GM19438 (cell line): ENCODE measurements around the gene CRYBG1.

Experiments
- ATAC-seq: cut with Tn5 transposase; IDR thresholded peaks from one replicate; pipeline ENCODE4 v1.9.1; 2021; ENCODE audit warnings: low read depth; ENCODE audit not compliant: unreplicated experiment

Gene CRYBG1

DNA sequence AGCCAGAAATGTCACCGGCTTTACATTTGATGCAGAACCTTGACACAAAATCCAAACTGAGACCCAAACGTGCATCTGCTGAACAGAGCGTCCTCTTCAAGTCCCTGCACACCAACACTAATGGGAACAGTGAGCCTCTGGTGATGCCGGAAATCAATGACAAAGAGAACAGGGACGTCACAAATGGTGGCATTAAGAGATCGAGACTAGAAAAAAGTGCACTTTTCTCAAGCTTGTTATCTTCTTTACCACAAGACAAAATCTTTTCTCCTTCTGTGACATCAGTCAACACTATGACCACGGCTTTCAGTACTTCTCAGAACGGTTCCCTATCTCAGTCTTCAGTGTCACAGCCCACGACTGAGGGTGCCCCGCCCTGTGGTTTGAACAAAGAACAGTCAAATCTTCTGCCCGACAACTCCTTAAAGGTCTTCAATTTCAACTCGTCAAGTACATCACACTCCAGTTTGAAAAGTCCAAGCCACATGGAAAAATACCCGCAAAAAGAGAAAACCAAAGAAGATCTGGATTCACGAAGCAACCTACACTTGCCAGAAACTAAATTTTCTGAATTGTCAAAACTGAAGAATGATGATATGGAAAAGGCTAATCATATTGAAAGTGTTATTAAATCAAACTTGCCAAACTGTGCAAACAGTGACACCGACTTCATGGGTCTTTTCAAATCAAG is 160.3 kb downstream of the CRYBG1 start:
- ATAC-seq: peak; percentile 57

DNA sequence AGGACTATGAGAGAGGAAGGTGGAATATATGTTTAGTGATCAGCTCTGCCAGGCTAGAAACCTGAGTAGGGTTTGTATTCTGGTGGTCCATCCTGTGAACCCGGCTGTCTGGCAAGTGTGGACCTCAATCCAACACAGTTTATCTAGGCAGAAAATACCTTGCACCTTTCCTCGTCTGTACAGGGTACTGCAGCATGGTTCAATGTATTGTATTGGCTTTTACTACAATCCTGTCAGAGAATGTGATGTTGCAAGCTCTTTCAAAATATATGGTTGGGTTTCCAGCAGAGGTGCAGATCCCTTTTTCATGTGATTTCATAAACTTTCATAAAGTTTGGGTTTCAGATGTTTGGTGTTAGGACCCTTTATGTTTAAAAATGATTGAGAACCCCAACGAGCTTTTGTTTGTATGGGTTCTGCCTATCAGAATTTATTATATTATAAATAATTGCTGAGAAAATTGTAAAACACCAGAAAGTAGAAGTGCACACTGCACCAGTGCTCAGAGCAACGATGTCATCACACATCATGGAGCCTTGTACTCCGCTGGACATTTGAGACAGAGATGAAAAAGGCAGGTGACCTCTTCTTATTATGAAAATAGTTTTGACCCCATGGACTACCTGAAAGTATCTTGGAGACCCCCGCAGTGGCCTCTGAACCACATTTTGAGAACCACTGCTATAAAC is 162.2 kb downstream of the CRYBG1 start:
- no peak for ATAC-seq

DNA sequence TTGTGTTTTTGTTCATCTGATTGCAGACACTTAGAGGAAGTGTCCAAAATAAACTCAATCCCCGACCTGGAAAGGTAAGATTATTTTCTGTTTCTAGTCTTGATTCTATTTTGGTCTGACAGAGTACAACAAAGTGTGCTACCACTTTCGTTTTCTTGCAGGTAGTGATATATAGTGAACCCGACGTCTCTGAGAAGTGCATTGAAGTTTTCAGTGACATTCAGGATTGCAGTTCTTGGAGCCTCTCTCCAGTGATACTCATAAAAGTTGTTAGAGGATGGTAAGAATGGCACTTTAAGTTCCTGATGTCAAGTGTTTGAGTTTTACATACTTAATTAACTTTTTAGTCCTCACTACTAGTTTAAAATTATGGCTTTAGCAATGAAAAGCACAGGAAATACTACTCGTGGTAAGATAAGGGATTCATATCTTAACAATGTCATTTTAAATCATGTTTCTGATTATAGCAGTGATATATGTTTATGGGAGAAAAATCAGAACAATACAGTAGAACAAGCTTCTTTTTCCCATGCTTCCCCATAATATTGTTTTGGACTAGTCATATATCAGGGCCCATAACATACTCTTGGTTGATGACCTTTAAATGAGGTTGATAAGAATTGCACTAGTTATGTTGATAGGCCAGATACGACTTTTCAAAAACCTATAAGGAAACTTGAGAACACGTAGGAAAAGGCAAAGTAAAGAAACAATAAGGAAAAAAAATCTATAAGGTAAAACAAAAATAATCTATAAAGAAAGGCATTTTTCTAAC is 164.8 kb downstream of the CRYBG1 start:
- ATAC-seq: peak; percentile 32

DNA sequence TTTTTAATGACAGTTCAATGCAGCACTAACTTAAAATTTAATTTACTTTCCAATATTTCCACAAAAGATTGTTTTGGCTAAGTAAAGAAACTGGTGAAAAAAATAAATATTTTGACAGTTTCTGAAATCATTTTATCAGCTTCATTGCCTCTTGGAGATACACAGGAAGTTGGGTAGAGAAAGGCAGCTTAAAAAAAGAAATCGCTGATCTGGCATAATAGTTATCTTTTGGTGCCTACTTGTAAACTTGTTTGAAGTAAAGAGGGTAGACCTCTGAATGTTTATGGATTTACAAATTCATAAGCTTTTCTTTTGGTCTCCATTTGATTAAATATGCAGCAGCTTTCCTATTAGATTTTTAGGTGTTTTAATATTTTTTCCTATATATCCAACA is 165.4 kb downstream of the CRYBG1 start:
- no peak for ATAC-seq

DNA sequence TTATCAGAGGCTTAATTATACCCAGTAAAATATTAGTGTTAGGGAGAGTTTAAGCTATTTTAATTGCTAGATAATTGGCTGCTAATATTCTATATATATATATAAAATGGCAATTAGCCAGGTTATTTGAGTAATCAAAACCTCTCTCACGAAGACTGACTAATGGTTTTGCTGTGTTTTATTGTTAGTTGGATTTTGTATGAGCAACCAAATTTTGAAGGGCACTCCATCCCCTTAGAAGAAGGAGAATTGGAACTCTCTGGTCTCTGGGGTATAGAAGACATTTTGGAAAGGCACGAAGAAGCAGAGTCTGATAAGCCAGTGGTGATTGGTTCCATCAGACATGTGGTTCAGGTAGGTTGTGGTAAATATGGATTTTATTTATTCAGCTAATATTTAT is 166.6 kb downstream of the CRYBG1 start:
- ATAC-seq: no peak

DNA sequence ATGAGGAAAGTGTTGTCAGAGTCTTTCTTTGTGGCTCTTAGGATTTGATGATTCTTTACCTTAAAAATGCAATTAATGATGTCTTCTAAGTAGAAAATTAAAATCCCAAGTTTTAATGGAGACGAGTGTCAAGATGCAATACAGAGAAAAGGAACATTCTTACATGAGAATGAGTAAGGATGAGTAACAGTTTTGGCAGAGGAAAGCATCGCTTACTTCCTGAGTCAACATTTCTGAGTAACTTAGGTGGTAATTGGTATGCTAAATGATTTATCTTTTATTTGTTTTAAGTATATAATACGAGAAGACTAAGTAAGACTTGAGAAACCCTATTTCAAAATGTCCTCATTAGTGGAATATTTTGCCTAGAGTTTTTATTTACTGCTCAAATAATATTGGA is 167.5 kb downstream of the CRYBG1 start:
- no peak for ATAC-seq

DNA sequence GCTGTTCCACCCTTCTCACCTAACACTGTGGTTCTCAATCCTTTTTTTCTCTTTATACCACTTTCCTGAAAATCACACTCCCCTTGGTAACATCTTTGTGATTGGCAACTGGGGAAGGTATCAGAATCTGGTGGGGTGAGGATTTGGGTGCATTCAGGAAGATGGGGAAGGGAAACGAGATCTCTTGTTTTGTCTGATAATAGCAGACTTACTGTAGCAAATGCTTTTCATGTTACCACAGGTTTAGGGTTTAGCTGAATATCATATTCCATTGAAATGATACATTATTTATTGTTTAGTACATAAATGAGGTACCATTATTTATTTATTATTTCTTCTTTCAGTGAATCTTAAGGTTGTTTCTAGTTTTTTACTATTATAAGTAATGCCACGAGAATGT is 168.0 kb downstream of the CRYBG1 start:
- no peak for ATAC-seq

DNA sequence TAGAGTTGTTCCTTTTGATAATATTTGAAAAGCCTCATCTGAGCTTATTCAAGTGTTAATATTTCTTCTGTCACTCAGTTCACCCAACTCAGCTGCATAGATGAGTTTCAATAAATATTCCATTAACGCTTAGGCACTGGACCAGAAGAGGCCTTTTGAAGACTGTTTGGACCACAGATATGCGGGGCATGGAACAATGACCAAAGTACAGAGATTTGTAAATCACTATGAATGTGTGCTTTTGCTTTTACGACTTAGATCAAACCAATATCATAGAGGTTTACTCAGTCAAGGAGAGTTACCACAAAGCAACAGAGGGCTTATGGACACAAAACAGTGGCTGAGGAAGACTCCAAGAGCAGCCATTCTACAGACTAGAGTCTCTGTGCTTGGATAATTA is 168.9 kb downstream of the CRYBG1 start:
- ATAC-seq: no peak

DNA sequence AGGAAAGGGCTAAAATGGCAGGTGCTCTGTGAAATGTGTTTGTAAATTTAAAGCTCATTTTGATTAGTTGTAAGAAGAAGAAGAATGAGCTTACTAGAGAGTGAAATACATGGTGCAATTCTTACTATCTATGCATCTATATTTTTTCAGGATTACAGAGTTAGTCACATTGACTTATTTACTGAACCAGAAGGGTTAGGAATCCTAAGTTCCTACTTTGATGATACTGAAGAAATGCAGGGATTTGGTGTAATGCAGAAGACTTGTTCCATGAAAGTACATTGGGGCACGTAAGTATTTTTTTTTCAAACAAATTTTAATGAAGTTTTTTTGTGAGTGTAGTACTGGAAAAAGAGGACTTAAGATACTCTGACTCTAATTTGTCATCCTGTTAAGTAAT is 169.5 kb downstream of the CRYBG1 start:
- no peak for ATAC-seq

DNA sequence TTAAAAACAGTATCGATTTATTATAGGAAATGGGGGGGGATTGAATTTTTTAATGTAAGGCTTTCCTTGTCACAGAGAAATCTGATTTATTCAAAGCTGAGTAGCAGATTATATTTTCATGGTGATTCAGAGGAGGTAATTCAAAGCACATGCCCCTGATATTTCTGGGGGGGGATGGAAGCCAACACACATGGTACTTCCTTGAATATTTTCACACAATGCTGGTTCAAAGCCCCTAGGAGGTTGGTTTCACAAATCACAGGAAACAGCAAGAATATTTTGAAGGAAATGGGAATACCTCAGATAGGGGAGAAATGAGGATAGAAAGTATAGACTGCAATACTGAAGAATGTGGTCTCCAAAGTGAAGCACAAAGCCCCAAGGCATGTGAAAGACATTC is 170.0 kb downstream of the CRYBG1 start:
- ATAC-seq: no peak

DNA sequence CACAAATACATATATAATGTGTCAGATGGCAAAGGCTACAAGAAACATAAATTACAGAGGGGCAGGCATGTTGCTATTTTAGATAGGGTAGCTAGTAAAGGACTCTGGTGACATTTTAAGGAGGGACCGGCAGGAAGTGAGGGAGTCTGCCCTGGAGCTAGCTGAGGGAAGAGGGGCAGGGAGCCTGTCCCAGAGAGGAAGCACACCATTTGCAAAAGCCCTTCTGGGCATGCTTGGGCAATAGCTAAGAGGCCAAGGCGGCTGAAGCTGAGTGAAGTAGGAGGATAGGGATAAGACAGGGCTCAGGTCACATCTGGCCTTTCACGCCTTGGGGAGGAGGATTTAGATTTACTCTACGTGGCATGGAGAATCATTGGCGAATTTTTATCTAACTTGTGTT is 172.5 kb downstream of the CRYBG1 start:
- ATAC-seq: no peak

DNA sequence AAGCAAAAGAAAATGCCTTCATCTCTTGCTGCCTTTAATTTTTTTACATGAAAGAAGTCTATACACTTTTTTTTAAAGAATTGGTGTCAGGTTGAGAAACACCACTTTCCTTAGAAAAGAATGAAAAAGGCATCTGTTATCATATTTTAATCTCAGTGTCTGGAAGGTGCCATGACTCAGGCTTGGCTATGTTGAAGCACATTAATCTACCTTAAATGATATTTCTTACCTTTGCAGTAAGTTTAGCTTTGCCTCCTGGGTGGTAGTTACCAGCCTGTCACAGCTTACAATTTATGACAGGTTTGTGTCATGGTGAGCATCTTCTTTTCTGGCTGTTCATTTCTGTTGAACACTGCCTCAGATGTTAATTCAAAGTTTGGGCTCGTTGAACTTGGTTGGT is 173.5 kb downstream of the CRYBG1 start:
- ATAC-seq: no peak

DNA sequence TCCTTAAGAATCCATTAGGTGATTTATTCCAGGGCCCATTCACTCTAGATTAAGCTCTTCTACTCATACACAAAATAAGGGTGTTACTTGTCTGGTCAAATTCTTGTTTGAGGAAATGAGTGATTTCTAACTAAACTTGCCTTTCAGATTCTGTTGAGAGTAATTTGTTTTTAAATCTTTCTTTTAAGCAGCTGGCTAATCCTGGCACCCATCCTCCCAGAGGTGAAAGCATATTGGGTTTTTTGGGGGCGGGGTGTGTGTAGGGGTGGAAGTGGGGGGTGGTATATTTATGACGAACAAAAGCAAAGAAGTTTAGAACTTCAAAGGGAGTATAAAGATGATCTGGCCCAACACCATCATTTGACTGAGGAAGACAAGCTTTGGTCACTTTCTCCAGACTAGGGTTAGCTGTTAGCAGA is 174.1 kb downstream of the CRYBG1 start:
- ATAC-seq: no peak

DNA sequence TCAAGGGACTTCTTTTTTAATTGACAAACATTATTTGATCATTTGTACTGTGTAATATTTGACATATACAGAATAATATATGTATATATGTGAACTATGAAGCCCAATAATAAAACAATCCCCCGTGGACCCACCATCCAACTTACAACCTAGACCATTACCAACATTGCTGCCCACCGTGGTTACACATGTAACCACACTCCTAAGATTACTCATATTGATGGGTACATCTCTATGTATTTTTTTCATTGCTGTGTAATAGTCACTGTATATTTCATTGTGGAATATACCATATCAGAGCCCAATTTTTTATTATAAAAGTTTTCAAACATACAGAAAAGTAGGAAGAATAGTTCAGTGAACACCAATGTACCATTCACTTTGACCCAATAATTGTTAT is 174.5 kb downstream of the CRYBG1 start:
- ATAC-seq: no peak

DNA sequence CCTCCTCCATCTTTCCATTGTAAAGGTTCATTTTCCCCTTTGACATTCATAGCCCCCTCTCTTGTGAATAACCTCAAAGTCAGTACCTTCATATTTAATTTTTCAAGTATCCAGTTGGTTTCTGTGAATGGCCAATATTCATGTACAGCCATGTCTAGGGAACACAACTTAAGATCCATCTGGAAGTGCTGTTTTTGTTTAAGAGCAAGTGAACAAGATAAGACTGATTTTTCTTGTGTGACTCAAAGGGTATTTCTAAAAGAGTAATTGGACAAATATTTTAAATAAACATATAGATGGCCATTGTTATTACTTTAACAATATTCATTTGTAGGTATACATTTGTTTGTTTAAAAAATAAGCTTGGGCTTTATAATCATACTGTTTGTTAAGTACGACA is 175.8 kb downstream of the CRYBG1 start:
- ATAC-seq: no peak

DNA sequence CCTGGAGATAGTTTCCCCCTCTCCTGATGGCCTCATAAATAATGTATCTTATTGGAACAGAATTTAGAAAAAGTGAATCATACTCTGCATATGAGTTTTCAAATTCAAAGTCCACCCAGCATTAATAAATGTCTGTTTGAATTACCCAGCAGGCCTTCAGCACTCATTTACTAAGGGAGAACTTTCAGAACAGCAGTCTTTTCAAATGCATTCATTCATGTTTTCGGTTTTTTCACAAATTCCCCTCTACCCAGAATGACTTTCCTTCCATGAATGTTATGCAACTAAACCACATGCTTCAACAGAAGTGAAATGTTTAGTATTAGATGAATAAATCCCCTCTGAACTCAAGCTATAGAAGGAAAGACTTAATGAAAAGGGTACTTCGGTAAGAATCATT is 176.3 kb downstream of the CRYBG1 start:
- ATAC-seq: no peak

DNA sequence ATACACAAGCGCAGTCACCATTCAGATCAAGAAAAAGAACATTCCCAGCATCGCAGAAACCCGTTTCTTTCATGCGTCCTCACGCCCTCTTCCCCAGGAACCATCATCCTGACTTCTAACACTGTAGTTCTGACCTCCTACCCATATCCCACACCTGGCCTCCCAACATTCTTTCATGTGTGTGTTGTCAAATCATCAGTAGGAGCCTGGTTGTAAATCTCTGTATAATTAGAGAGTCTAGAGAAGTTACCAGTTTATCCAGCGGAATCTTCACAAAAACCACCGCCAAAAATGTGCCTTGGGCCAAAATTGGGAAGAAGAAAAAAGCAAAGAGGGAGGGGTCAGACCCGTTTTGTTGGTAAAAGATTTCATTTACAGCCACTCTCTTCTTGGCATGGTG is 177.1 kb downstream of the CRYBG1 start:
- ATAC-seq: no peak

DNA sequence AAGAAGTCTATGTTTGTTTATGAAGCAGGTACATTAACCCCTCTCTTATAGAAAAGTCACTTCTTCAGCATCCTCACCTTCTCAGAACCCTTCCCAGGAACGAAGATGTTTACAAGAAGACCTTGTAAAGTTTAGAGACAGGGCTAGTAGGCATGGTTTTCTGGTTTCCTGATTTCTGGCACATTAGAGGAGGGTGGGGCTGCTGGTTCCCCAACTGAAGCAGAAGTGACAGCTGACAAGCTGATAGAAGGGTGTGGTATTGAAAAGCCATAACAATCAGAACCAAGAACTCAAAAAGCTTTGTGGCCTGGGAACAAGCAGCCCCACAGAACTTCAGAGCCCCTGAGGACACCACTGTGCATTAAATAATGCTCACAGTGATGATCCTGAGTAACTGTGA is 177.6 kb downstream of the CRYBG1 start:
- no peak for ATAC-seq

DNA sequence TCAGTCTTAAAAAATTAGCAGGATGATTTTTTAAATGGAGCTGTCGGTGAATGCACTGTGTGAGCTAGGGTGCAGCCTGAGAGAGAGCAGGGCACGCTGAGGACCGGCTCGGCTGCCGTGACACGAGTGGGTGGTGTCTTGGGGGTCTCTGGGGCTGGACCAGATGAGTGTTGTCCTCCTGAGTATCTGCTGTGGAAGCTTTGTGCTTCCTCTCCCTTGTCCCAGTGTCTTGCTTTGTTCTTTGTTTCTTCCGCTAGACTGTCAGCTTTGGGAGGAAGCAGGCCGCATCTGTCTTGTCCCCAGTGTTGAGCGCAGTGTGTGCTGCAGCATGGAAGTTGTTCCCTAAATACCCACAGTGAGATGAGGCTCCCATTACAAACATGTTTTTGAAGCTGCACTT is 179.4 kb downstream of the CRYBG1 start:
- ATAC-seq: no peak

DNA sequence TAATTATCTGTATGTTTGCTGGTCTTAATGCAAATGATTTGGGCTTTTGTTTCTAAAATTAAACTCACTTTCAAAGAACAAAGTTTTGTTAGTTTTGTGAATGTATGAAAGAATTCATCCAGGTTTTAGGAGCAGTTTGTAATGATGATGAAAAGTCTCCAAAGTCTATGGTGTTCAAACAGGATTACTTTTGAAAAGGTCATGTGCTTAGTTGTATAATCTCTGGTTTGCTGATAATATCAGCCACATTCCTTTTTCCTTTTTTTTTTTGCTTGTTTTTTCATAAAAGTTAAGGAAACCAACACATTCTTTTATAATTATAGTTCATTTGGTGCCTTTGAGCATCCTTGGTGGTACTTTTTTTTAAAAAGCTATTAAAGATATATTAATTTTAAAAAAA is 179.9 kb downstream of the CRYBG1 start:
- no peak for ATAC-seq

DNA sequence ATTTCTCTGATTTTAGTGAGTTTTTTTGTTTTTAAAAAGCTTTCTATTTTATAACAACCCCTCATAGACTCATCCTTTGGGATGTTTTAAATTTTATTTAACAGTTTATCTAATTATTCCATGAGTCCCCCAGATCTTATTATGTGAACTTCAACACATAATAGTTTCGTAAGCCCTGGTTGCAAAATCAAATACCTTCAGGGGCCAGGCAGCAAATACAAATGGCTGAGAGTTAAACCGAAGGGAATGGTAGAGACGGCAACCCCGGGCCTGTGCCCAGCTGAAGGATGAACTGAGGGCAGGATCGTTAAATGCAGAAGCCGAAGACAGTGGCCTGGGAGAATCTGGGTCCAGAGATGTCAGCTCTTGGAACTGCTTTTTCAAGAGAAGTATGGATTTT is 180.4 kb downstream of the CRYBG1 start:
- no peak for ATAC-seq

DNA sequence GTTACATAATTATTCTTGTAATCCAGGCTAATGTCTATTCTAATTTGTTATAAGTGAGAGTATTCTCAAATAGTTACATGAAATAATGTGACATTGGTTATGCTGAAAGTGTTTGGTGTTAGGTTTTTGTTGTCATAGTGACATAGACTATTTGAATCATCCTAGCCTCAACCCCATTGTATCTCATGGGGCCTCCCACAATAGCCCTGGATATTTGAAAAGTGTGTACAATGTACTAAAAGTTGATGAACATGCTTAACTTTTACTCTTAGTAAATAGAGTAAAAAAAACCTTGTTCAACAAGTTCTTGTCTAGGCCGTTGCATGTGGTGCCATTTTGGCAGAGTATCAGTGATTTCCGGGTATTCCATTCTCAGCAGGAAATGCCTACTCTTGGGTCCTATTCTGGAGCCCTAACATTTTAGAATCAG is 185.8 kb downstream of the CRYBG1 start:
- ATAC-seq: no peak
